ENCODE data around the gene ING4. TPM values are rescaled to one million over a fixed set of nuclear protein-coding genes. Genes with fewer than 3 reads are reported as not detected.

Gene ING4
- total RNA-seq, 1 experiment from 2014 or later = 20.1 TPM

DNA sequence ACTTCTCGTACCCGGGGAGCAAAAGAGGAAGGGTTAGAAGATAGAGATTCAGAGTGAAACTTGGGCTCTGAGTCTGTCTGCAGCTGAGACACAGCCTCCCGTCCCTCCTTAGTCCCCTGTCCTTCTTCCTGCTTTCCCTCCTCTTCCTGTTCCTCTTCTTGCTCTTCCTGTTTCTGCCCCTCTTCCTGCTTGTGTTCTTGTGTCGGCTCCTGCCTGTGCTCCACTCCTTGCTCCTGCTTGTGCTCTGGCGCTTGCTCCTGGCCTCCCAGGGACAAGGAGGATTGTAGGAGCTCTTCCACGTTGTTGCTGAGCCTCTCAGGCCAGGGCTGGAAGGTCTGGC lies 18.7 kb downstream of the ING4 start:
- Histone ChIP-seq H2BK5ac (ENCODE audit: insufficient read length, low read length) (no peak overlapping the region), H2BK120ac (ENCODE audit: low read depth, low read length, poor library complexity, severe bottlenecking) (no peak overlapping the region), H3K27ac (ENCODE audit: insufficient read length, low read depth, low read length) (no peak overlapping the region), H2BK15ac (ENCODE audit: low read depth, low read length) (no peak overlapping the region), H3K4me1 (ENCODE audit: insufficient read depth, low read length) (no peaks in the 10 kb centered on the region; the same call in 1 of the 2 replicates), H3K79me1 (ENCODE audit: insufficient read depth, low read depth, low read length, poor library complexity, severe bottlenecking) (no peaks in the 10 kb centered on the region), H3K23ac (ENCODE audit: insufficient read length, low read depth, low read length) (no peak overlapping the region), H2BK20ac (ENCODE audit: low read depth, low read length, poor library complexity, severe bottlenecking) (no peak overlapping the region), H3K9me3 (ENCODE audit: control insufficient read depth, low read depth, low read length) (no peaks in the 10 kb centered on the region), H3K4ac (ENCODE audit: low read depth, low read length) (no peak overlapping the region), H3K9ac (ENCODE audit: extremely low read depth, insufficient read length, low read length) (no peak overlapping the region), H3K14ac (ENCODE audit: insufficient read depth, low read length) (no peak overlapping the region), H3K23me2 (ENCODE audit: insufficient read length, low read depth, low read length, poor library complexity, severe bottlenecking) (peaks cover 4% of the 10 kb centered on the region), H4K91ac (ENCODE audit: insufficient read length, low read depth, low read length) (no peak overlapping the region), H3T11ph (ENCODE audit: low read length) (no peak overlapping the region), H3K79me2 (ENCODE audit: insufficient read depth, low read length) (no peaks in the 10 kb centered on the region), H4K20me1 (ENCODE audit: control insufficient read depth, insufficient read depth, insufficient read length) (no peaks in the 10 kb centered on the region), H3K4me2 (ENCODE audit: insufficient read depth, insufficient read length, low read length) (no peak overlapping the region), H3K27me3 (ENCODE audit: insufficient read depth, low read length) (no peaks in the 10 kb centered on the region; the same call in 1 of the 2 replicates), H4K8ac (replicated peaks; ENCODE audit: insufficient read length, low read depth, low read length) (no peak overlapping the region), H2AK5ac (ENCODE audit: insufficient read length, low read length) (no peak overlapping the region), H2BK12ac (ENCODE audit: insufficient read length, low read depth, low read length) (no peak overlapping the region), H3K56ac (ENCODE audit: insufficient read length, low read depth, low read length) (no peak overlapping the region), H4K5ac (ENCODE audit: insufficient read length, low read depth, low read length) (no peak overlapping the region), H3K18ac (ENCODE audit: insufficient read length, low read depth, low read length) (no peak overlapping the region), H2AFZ (ENCODE audit: low read length) (no peak overlapping the region)
- no CpG with 5 or more reads among the region's 6 CpGs for WGBS (ENCODE audit: extremely low coverage, insufficient read length, low lambda C conversion rate)
- Mint-ChIP-seq H3K36me3 (ENCODE audit: insufficient read depth in 1 of 3, low read depth in 3 of 3) (peaks cover 0 to 6% (median 6%) of the 10 kb centered on the region in 3 experiments; a peak in 5 of 7 replicates), H3K9me3 (no peaks in the 10 kb centered on the region), H3K4me3 (no peak overlapping the region), H3K4me1 (peaks cover 14 to 21% of the 10 kb centered on the region in 2 experiments), H3K27ac (0 out of 7 replicates have a peak overlapping the region, but pooled peaks of 1 of the 3 experiments have one; percentile 25), H3K27me3 (ENCODE audit: low read depth) (peaks cover 50% of the 10 kb centered on the region)
- TF ChIP-seq, protein P1, sequence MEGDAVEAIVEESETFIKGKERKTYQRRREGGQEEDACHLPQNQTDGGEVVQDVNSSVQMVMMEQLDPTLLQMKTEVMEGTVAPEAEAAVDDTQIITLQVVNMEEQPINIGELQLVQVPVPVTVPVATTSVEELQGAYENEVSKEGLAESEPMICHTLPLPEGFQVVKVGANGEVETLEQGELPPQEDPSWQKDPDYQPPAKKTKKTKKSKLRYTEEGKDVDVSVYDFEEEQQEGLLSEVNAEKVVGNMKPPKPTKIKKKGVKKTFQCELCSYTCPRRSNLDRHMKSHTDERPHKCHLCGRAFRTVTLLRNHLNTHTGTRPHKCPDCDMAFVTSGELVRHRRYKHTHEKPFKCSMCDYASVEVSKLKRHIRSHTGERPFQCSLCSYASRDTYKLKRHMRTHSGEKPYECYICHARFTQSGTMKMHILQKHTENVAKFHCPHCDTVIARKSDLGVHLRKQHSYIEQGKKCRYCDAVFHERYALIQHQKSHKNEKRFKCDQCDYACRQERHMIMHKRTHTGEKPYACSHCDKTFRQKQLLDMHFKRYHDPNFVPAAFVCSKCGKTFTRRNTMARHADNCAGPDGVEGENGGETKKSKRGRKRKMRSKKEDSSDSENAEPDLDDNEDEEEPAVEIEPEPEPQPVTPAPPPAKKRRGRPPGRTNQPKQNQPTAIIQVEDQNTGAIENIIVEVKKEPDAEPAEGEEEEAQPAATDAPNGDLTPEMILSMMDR (conservative IDR thresholded peaks at IDR 0.05) = no peak
- no peak for DNase-seq

Measured in H9 (cell line).